HepG2 (cell line): ENCODE measurements around the gene SYCP2.

Experiments used
- PHF8 ChIP-seq: sonication (generic); formaldehyde crosslinking; IDR thresholded peaks from 2 replicates; pipeline ENCODE4 v1.5.0; 2020; ENCODE audit warnings: missing genetic modification reagents
- RFX5 ChIP-seq: IDR thresholded peaks from 2 replicates; pipeline ENCODE4 v1.6.1; 2011; ENCODE audit warnings: low read depth, low read length, improper control_type of control experiment
- ZNF264 ChIP-seq: sonication (generic); formaldehyde crosslinking; IDR thresholded peaks from 2 replicates; pipeline ENCODE4 v1.4.0; 2020; ENCODE audit warnings: missing genetic modification reagents
- ZNF670 ChIP-seq: sonication (generic); formaldehyde crosslinking; IDR thresholded peaks from 2 replicates; pipeline ENCODE4 v1.8.0; 2022; ENCODE audit warnings: mild to moderate bottlenecking, missing genetic modification reagents, borderline replicate concordance
- TF ChIP-seq, protein P1 (sequence below), 2 experiments: IDR thresholded peaks; 2 replicates each; pipeline ENCODE4 v1.6.1; 2011 to 2012; ENCODE audit warnings: low read length in 2 of 2, borderline replicate concordance in 1 of 2, low read depth in 1 of 2, mild to moderate bottlenecking in 1 of 2, moderate library complexity in 1 of 2
- TF ChIP-seq, protein P2 (sequence below): sonication (generic); formaldehyde crosslinking; IDR thresholded peaks from 2 replicates; pipeline ENCODE4 v1.4.0; 2020; ENCODE audit warnings: missing genetic modification reagents

GRCh38 chr20:59819496-59820203 lies 113.8 kb downstream of the SYCP2 start:
- TF ChIP-seq ZNF264 (CRISPR knock-in tag) (no peak), ZNF670 (CRISPR knock-in tag) (no peak), PHF8 (CRISPR knock-in tag) (no peak), RFX5 (no peak)
- TF ChIP-seq, protein P1, sequence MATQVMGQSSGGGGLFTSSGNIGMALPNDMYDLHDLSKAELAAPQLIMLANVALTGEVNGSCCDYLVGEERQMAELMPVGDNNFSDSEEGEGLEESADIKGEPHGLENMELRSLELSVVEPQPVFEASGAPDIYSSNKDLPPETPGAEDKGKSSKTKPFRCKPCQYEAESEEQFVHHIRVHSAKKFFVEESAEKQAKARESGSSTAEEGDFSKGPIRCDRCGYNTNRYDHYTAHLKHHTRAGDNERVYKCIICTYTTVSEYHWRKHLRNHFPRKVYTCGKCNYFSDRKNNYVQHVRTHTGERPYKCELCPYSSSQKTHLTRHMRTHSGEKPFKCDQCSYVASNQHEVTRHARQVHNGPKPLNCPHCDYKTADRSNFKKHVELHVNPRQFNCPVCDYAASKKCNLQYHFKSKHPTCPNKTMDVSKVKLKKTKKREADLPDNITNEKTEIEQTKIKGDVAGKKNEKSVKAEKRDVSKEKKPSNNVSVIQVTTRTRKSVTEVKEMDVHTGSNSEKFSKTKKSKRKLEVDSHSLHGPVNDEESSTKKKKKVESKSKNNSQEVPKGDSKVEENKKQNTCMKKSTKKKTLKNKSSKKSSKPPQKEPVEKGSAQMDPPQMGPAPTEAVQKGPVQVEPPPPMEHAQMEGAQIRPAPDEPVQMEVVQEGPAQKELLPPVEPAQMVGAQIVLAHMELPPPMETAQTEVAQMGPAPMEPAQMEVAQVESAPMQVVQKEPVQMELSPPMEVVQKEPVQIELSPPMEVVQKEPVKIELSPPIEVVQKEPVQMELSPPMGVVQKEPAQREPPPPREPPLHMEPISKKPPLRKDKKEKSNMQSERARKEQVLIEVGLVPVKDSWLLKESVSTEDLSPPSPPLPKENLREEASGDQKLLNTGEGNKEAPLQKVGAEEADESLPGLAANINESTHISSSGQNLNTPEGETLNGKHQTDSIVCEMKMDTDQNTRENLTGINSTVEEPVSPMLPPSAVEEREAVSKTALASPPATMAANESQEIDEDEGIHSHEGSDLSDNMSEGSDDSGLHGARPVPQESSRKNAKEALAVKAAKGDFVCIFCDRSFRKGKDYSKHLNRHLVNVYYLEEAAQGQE (IDR thresholded peaks at IDR 0.05; ENCODE audit: borderline replicate concordance in 1 of 2, low read depth in 1 of 2, low read length in 2 of 2) = no peak
- TF ChIP-seq, protein P2, sequence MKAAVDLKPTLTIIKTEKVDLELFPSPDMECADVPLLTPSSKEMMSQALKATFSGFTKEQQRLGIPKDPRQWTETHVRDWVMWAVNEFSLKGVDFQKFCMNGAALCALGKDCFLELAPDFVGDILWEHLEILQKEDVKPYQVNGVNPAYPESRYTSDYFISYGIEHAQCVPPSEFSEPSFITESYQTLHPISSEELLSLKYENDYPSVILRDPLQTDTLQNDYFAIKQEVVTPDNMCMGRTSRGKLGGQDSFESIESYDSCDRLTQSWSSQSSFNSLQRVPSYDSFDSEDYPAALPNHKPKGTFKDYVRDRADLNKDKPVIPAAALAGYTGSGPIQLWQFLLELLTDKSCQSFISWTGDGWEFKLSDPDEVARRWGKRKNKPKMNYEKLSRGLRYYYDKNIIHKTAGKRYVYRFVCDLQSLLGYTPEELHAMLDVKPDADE (CRISPR knock-in tag) = no peak
